Measurements from ENCODE around the gene SLC35F1.

DNA sequence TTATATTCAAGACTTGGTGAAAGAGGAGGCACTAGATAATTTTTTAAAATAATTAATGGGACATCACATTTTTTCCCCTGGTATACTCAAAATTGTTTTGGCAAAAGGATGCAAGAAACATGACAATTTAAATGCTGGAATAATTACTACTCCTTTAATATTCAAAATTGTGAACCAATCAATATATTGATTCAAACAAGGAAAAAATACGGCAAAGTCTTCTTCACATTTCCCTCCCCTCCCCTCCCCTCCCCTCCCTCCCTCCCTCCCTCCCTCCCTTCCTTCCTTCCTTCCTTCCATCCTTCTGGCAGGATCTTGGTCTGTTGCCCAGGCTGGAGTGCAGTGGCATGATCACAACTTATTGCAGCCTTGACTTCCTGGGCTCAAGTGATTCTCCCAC is 4.1 kb downstream of the SLC35F1 start:
- TF ChIP-seq CTCF (IDR thresholded peaks at IDR 0.05; ENCODE audit: low read length) (no peak), EZH2 (IDR thresholded peaks at IDR 0.05; ENCODE audit: borderline replicate concordance, low read length) (no peak)
